HUDEP-2 (cell line): ENCODE results near the gene TRIP13.
"Not testable (repeated sequence)": the region's sequence is repeated elsewhere in the genome, so short reads cannot be mapped to it uniquely, and the experiment has no call there.

Source experiments
- DNase-seq, 76 experiments: peaks; one replicate each; lab custom pipeline; 2025; ENCODE audit not compliant: unreplicated experiment in 76 of 76; lab: John Stamatoyannopoulos, UW

The TRIP13 gene

DNA sequence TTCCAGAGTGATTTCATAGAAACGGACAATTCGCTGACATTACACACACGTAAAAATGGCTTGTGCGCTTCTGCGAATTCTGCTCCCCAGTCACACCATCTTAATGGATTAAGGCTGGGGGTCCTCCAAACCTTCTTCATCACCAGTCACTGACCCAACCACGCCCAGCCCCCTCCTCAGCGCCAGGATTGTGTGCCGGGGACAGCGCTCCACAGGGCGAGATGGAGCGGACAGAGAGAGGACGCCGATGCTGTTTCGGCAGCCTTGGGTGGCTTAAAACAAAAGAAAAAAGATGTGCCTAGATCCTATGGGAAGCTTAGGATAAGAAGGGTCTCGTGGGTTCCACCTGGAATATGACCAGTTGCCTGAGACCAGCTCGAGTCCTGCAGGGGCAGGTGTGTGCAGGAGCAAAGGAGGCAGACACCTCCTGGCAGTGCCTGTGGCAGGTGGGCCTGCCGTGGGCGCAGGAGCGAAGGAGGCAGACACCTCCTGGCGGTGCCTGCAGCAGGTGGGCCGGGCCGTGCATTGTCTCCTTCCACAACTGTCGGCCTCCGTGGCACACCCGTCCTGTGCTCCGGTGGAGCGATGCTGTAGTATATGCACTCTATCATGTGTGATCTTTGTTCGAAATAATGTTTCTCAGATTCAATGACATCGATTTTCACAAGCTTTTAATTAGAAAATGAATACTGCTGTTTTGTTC lies 20.9 kb upstream of the TRIP13 start:
- no peak for DNase-seq

- no peak for DNase-seq
Observed at GRCh38 chr5:872301-872700, 20.4 kb upstream of the TRIP13 start.

GRCh38 chr5:873328-873727 lies 19.4 kb upstream of the TRIP13 start:
- DNase-seq: no peak

GRCh38 chr5:875931-876330 lies 16.8 kb upstream of the TRIP13 start:
- no peak for DNase-seq

- DNase-seq: no peak
Observed at GRCh38 chr5:876398-877365, 16.0 kb upstream of the TRIP13 start.

GRCh38 chr5:878125-878524 lies 14.6 kb upstream of the TRIP13 start:
- no peak for DNase-seq

GRCh38 chr5:878677-879076 lies 14.0 kb upstream of the TRIP13 start:
- not testable (repeated sequence) for DNase-seq

GRCh38 chr5:880816-881550 lies 11.7 kb upstream of the TRIP13 start:
- no peak for DNase-seq

GRCh38 chr5:881551-881935 lies 11.1 kb upstream of the TRIP13 start:
- DNase-seq: no peak

GRCh38 chr5:882253-883183 lies 10.2 kb upstream of the TRIP13 start:
- DNase-seq: no peak

GRCh38 chr5:883475-884181 lies 9.1 kb upstream of the TRIP13 start:
- DNase-seq: no peak

DNA sequence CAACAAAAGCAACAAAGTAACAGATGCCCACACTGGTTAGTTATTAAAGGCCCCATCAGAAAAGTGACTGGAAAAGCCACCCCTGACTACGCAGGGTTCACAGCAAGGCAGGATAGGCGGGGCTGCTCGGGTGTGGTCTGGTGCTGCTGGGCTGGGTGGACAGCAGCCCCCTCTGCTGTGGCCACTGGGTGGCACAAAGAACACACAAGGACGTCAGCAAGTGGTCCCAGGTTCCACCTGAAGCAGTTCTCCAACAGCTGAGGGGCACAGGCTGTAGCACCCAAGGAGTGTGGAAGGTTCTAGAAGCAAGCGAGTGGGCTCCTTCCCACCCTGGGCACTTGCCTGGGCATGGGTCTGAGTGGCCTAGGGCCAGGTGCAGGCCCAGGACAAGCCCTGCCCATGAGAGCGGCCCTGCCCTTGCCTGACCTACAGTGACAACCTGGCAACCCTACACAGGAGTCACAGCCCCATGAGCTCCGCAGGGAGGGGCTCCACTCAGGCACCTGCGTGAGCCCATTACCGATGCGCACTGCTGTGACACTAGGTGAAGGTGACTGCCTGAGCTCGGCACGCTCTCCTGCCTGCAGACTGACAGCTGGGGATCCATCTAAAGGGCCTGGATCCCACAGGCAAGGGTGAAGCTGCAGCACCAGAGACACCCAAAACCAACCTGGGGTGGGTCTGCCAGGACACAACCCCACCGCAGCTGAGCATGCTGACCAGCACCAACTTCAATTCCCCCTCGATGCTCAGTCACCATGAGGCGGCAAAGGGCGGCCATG lies 8.1 kb upstream of the TRIP13 start:
- no peak for DNase-seq

GRCh38 chr5:885127-885442 lies 7.6 kb upstream of the TRIP13 start:
- DNase-seq: no peak

DNA sequence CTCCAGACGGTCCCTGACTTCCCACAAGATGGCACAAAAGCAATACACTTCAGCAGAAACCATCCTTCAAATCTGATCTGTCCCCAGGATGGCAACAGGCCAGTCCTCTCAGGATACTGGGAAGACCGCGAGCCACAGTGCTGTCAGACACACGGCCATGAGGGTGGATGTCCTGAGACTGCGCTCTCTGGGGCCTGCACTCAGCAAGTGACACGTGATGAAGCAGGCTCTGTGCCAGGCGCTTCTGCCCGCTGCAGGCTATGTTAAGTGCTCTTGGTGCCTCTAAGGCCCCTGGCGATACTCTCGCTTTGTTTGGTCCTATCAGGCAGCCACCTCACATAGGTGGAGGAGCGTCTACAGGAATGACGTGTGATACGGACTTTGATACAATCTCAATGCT lies 7.2 kb upstream of the TRIP13 start:
- DNase-seq: peak in 1 of 76 experiments; percentile 25

DNA sequence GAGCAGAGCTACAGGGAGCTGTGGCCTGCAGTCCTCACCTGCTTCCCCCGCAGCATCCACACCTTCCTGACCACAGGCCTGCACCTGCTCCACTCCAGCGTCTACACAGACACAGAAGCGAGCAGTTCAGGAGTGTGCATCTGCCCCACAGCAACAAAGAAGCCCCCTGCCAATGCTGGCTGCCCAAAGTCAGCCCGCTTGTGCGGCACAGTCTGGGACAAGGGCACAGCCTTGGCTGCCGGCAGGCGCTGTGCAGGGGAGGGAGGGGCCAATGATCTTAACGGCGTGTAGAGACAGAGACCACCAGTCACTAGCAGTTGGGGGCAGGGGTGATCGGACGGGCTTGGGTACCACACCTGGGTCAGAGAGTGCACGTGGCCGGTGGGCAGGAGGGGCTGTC lies 6.6 kb upstream of the TRIP13 start:
- no peak for DNase-seq

DNA sequence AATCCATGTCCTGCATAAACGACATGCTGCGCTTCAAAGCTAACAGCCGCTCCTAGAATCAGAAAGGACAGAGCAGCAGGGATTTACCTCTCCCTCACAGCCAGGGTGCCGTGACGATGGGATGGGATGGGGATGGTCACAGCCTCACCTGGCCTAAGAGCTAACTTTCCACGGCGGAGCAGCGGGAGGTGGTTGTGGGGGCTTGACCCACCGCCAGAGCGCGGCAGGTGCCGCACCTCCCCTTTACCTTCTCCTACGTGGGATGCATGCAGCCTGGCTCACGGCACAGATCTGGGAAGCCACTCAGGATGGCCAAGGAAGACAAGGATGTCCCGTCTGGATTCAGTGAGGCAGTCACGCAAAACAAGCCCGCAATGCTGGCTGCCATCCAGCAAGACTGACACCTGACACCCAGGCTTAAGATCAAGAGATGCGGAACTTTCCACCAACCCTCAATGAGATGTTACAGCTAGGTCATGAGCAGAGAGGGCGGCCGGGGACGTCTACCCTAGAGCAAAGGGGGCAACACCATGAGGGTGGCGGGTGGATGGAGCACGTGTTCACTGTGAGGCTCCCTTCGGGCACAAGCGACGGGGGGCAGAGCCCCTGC lies 5.9 kb upstream of the TRIP13 start:
- no peak for DNase-seq

- no peak for DNase-seq
Observed at GRCh38 chr5:887947-888637, 4.6 kb upstream of the TRIP13 start.

GRCh38 chr5:888638-889035 lies 4.0 kb upstream of the TRIP13 start:
- no peak for DNase-seq
